GM06990 (cell line): Measurements from ENCODE around the gene NSD2.

Experiments
- DNase-seq: peaks from one replicate; pipeline ENCODE4 v3.0.0-alpha.2; 2011; ENCODE audit not compliant: insufficient read length; ENCODE audit errors: extremely low read depth
- H3K27me3 ChIP-seq: replicated peaks from 2 replicates; pipeline ENCODE4 v1.6.0; 2011; ENCODE audit warnings: low read length; ENCODE audit not compliant: control insufficient read depth, insufficient read depth
- H3K36me3 ChIP-seq: 2 replicates; pipeline ENCODE4 v1.5.1; 2011; ENCODE audit warnings: low read length; ENCODE audit not compliant: control insufficient read depth, insufficient read depth
- H3K4me3 ChIP-seq: replicated peaks from 2 replicates; pipeline ENCODE4 v1.5.1; 2011; ENCODE audit warnings: low read depth, mild to moderate bottlenecking, control low read depth, low read length
- CTCF ChIP-seq: IDR thresholded peaks from 2 replicates; pipeline ENCODE4 v1.5.1; 2011; ENCODE audit warnings: low read length, control low read depth, mild to moderate bottlenecking, inconsistent platforms; ENCODE audit not compliant: insufficient read depth, poor library complexity, severe bottlenecking

NSD2 gene

GRCh38 chr4:1854752-1855151 is 16.4 kb upstream of the NSD2 start:
- Histone ChIP-seq H3K27me3 (no peaks in the 10 kb centered on the region), H3K36me3 (peaks cover 3% of the 10 kb centered on the region), H3K4me3 (peak overlapping the region; percentile 95)
- no peak for DNase-seq
- TF ChIP-seq CTCF: no peak

GRCh38 chr4:1855333-1856070 is 15.7 kb upstream of the NSD2 start:
- H3K27me3 ChIP-seq: no peaks in the 10 kb centered on the region
- no peak for TF ChIP-seq CTCF
- DNase-seq: peak; percentile 56
- peaks cover 3% of the 10 kb centered on the region for H3K36me3 ChIP-seq
- peak overlapping the region; percentile 95 for H3K4me3 ChIP-seq

DNA sequence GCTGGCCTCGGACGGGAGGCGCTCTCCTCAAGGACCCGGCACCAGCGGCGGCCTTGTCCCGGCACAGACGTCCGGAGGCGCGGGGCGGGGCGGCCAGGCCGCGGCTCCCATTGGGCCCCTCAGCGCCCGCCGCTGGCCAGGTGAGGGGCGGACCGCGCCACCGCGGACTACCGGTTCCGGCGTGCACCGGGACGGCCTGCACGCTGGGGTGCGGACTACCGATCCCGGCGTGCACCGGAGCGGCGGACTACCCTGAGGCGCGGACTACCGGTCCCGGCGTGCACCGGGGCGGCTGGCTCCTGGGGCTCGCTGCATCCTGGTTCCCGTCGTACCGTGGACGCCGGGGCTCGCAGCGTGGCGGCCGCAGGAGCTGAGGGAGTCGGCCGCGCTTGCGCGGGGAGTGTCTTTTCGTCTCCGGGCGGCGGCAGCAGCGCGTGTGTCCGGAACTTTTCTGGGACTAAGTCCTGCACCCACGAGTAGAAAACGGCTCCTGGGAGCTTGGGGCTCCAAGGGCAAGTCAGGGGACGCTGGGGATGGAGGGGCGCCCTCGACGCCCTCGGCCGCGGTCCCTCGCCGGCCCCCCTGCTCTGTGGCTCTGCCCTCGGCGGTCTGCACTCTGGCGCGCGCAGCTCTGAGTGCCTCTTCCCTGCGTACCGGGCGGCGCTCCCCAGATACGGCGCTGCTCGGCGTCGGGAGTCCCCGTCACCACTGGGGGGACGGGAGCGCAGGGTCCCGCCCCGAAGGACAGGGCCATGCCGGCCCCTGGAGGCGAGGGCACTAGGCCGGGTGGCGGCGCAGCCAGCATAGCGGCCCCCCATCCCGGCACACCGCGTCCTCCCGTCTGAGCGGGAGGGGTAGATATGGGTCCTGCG is 14.9 kb upstream of the NSD2 start, which contains the start of gene LETM1:
Gene LETM1, minus strand, starts transcription at position 86 of the 872 bp plus-strand sequence. CDS start 206 bp downstream, outside the sequence.
- Histone ChIP-seq H3K27me3 (no peaks in the 10 kb centered on the region), H3K36me3 (peaks cover 1% of the 10 kb centered on the region), H3K4me3 (peak within 1 kb of the TSS; percentile 95)
- DNase-seq: peak; percentile 98
- TF ChIP-seq CTCF: peak; percentile 14

DNA sequence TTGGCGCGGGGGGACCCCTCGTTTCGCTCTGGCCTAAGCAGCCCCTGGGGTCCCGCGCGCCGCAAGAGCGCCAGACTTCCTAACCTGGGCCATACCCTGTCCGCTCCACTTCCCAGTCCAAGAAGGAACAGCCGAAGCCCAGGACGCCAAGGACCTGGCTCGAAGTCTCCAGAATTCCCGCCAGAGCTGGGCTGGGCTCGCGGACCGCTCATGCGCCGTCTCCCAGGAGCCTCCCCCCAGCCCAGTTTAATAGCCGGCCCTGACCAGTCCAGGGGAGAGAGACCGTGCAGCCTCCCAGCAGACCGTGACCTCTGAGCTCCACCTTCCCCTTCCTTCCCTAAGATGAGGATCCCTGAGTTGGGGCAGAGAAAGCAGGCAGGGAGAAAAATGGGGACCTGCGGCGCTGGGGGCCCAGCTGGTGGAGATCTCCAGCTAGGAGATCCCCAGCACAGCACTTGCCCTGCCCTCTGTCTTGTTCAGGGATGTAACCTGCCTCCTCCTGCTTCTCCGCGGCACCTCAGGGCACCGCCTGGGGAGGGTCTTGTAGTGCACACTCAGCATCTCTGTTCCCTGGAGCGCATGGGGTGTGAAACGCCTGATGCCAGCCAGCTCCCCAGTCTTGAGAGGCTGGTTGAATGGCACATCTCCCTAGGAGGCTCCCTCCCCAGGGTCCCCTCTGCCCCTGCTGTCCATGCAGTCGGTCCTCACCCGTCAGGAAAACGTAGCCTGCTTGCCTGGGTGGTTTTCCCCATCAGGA is 14.1 kb upstream of the NSD2 start:
- TF ChIP-seq CTCF: no peak
- H3K4me3 ChIP-seq: peak overlapping the region; percentile 95
- no peak for DNase-seq
- H3K36me3 ChIP-seq: peaks cover 1% of the 10 kb centered on the region
- no peaks in the 10 kb centered on the region for H3K27me3 ChIP-seq

DNA sequence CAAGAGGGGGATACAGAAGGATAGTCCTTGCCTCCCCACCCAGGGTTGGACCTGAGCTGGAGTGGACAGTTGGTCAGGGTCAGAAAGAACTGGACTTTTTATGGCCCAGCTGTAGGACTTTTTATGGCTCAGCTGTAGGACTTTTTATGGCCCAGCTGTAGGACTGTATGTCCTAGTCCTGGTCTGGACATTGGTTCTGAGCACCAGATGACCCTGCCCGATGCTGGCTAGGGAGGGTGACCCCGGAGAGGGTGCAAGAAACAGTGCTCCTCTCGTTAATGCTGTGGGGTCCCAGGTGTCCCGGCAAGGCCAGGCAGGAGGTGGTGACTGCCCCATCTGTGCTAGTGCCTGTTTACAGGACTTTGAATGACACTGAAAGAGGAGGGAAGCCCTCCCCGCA is 13.3 kb upstream of the NSD2 start:
- no peak for TF ChIP-seq CTCF
- Histone ChIP-seq H3K27me3 (no peaks in the 10 kb centered on the region), H3K36me3 (peaks cover 1% of the 10 kb centered on the region; the same call in 1 of the 2 replicates), H3K4me3 (no peak overlapping the region)
- DNase-seq: no peak
